ENCODE data around the gene AUP1. TPM values are rescaled to one million over a fixed set of nuclear protein-coding genes. Genes with fewer than 3 reads are reported as not detected.
A peak's percentile ranks its signal among the peaks of the same experiment; 100 is the strongest.

The AUP1 gene
- total RNA-seq, 1 experiment from 2014 or later: 91.5 TPM

- Histone ChIP-seq H3K27ac (ENCODE audit: insufficient read length, low read depth, low read length) (no peak overlapping the region), H3K4ac (ENCODE audit: low read depth, low read length) (no peak overlapping the region), H3K14ac (ENCODE audit: insufficient read depth, low read length) (no peak overlapping the region), H3K79me2 (ENCODE audit: insufficient read depth, low read length) (no peaks in the 10 kb centered on the region), H3K9ac (ENCODE audit: extremely low read depth, insufficient read length, low read length) (no peak overlapping the region), H3K23ac (ENCODE audit: insufficient read length, low read depth, low read length) (no peak overlapping the region), H3T11ph (ENCODE audit: low read length) (no peak overlapping the region), H2AK5ac (ENCODE audit: insufficient read length, low read length) (no peak overlapping the region), H3K23me2 (ENCODE audit: insufficient read length, low read depth, low read length, poor library complexity, severe bottlenecking) (peaks cover 23% of the 10 kb centered on the region), H2BK12ac (ENCODE audit: insufficient read length, low read depth, low read length) (no peak overlapping the region), H4K91ac (ENCODE audit: insufficient read length, low read depth, low read length) (no peak overlapping the region), H3K18ac (ENCODE audit: insufficient read length, low read depth, low read length) (no peak overlapping the region), H2BK5ac (ENCODE audit: insufficient read length, low read length) (no peak overlapping the region), H3K27me3 (ENCODE audit: insufficient read depth, low read length) (peaks cover 61% of the 10 kb centered on the region), H2BK15ac (ENCODE audit: low read depth, low read length) (no peak overlapping the region), H4K8ac (replicated peaks; ENCODE audit: insufficient read length, low read depth, low read length) (no peak overlapping the region), H3K56ac (ENCODE audit: insufficient read length, low read depth, low read length) (no peak overlapping the region), H3K9me3 (ENCODE audit: control insufficient read depth, low read depth, low read length) (no peaks in the 10 kb centered on the region), H3K4me2 (ENCODE audit: insufficient read depth, insufficient read length, low read length) (no peak overlapping the region), H2AFZ (ENCODE audit: low read length) (no peak overlapping the region), H2BK20ac (ENCODE audit: low read depth, low read length, poor library complexity, severe bottlenecking) (no peak overlapping the region), H4K5ac (ENCODE audit: insufficient read length, low read depth, low read length) (no peak overlapping the region), H3K79me1 (ENCODE audit: insufficient read depth, low read depth, low read length, poor library complexity, severe bottlenecking) (no peaks in the 10 kb centered on the region), H2BK120ac (ENCODE audit: low read depth, low read length, poor library complexity, severe bottlenecking) (no peak overlapping the region), H3K4me1 (ENCODE audit: insufficient read depth, low read length) (peaks cover 3% of the 10 kb centered on the region; the same call in 1 of the 2 replicates), H4K20me1 (ENCODE audit: control insufficient read depth, insufficient read depth, insufficient read length) (no peaks in the 10 kb centered on the region)
- TF ChIP-seq, protein P1, sequence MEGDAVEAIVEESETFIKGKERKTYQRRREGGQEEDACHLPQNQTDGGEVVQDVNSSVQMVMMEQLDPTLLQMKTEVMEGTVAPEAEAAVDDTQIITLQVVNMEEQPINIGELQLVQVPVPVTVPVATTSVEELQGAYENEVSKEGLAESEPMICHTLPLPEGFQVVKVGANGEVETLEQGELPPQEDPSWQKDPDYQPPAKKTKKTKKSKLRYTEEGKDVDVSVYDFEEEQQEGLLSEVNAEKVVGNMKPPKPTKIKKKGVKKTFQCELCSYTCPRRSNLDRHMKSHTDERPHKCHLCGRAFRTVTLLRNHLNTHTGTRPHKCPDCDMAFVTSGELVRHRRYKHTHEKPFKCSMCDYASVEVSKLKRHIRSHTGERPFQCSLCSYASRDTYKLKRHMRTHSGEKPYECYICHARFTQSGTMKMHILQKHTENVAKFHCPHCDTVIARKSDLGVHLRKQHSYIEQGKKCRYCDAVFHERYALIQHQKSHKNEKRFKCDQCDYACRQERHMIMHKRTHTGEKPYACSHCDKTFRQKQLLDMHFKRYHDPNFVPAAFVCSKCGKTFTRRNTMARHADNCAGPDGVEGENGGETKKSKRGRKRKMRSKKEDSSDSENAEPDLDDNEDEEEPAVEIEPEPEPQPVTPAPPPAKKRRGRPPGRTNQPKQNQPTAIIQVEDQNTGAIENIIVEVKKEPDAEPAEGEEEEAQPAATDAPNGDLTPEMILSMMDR (conservative IDR thresholded peaks at IDR 0.05): no peak
- peaks cover 27 to 31% of the 10 kb centered on the region in 2 experiments for H3K4me1 Mint-ChIP-seq
- peaks cover 85% of the 10 kb centered on the region for H3K27me3 Mint-ChIP-seq (ENCODE audit: low read depth)
- H3K4me3 Mint-ChIP-seq: peak overlapping the region in 1 of 2 experiments; percentile 48; a peak in 1 of 5 replicates
- no peak overlapping the region for H3K27ac Mint-ChIP-seq
- H3K36me3 Mint-ChIP-seq (ENCODE audit: insufficient read depth in 1 of 3, low read depth in 3 of 3): peaks cover 5 to 8% (median 8%) of the 10 kb centered on the region in 3 experiments
- peaks cover 6 to 11% of the 10 kb centered on the region in 2 experiments for H3K9me3 Mint-ChIP-seq
- no peak for DNase-seq
- no CpG with 5 or more reads among the region's 11 CpGs for WGBS (ENCODE audit: extremely low coverage, insufficient read length, low lambda C conversion rate)
These were observed 18.2 kb downstream of the AUP1 start for GRCh38 chr2:74511104-74511989.

Data from H9 (cell line).